ENCODE data around the gene BMP8A. TPM values are rescaled to one million over a fixed set of nuclear protein-coding genes. Genes with fewer than 3 reads are reported as not detected.
"Not testable (repeated sequence)": the region's sequence is repeated elsewhere in the genome, so short reads cannot be mapped to it uniquely, and the experiment has no call there.

The BMP8A gene
- total RNA-seq, 1 experiment from 2014 or later, result 0.11 TPM

GRCh38 chr1:39508857-39509305 lies 17.4 kb downstream of the BMP8A start:
- DNase-seq (no peak), ATAC-seq (0 out of 2 replicates have a peak, but pooled peaks have one; percentile 23)
- no peak overlapping the region for H3K4me3 ChIP-seq (ENCODE audit: low read length)
- no peaks in the 10 kb centered on the region for H3K4me1 ChIP-seq (ENCODE audit: insufficient read depth, low read length)
- TF ChIP-seq EZH2phosphoT487 (IDR thresholded peaks at IDR 0.05; ENCODE audit: borderline replicate concordance, low read length), result no peak
- TF ChIP-seq, protein P1, sequence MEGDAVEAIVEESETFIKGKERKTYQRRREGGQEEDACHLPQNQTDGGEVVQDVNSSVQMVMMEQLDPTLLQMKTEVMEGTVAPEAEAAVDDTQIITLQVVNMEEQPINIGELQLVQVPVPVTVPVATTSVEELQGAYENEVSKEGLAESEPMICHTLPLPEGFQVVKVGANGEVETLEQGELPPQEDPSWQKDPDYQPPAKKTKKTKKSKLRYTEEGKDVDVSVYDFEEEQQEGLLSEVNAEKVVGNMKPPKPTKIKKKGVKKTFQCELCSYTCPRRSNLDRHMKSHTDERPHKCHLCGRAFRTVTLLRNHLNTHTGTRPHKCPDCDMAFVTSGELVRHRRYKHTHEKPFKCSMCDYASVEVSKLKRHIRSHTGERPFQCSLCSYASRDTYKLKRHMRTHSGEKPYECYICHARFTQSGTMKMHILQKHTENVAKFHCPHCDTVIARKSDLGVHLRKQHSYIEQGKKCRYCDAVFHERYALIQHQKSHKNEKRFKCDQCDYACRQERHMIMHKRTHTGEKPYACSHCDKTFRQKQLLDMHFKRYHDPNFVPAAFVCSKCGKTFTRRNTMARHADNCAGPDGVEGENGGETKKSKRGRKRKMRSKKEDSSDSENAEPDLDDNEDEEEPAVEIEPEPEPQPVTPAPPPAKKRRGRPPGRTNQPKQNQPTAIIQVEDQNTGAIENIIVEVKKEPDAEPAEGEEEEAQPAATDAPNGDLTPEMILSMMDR (conservative IDR thresholded peaks at IDR 0.05; ENCODE audit: low read depth, low read length), result no peak
- TF ChIP-seq EZH2 (IDR thresholded peaks at IDR 0.05; ENCODE audit: low read length, unreplicated experiment), result no peak
- CTCF ChIA-PET, result no interaction called here
- H3K27me3 ChIP-seq (ENCODE audit: low read length), result no peaks in the 10 kb centered on the region
- no TSS peak for BruUV-seq (replicated peaks)
- intact Hi-C loops (cut with micrococcal nuclease), result no loop called here
- H3K9ac ChIP-seq (ENCODE audit: low read length), result no peak overlapping the region
- H4K20me1 ChIP-seq (ENCODE audit: low read length), result no peaks in the 10 kb centered on the region
- POLR2A ChIA-PET (ENCODE audit: unreplicated experiment), result no interaction called here
- no peak overlapping the region for H3K4me2 ChIP-seq (ENCODE audit: low read length)
- H3F3A ChIP-seq (ENCODE audit: low read length, unreplicated experiment), result no peaks in the 10 kb centered on the region
- no peaks in the 10 kb centered on the region for H3K79me2 ChIP-seq (ENCODE audit: low read length)
- no peaks in the 10 kb centered on the region for H3K9me2 ChIP-seq (replicated peaks; ENCODE audit: low read length)
- H2AFZ ChIP-seq (ENCODE audit: low read length), result no peak overlapping the region
- no peak overlapping the region for H3K27ac ChIP-seq (ENCODE audit: low read length)
- H3K36me3 ChIP-seq (ENCODE audit: low read depth, low read length), result no peaks in the 10 kb centered on the region
- H3K9me3 ChIP-seq (ENCODE audit: low read length), result no peaks in the 10 kb centered on the region

DNA sequence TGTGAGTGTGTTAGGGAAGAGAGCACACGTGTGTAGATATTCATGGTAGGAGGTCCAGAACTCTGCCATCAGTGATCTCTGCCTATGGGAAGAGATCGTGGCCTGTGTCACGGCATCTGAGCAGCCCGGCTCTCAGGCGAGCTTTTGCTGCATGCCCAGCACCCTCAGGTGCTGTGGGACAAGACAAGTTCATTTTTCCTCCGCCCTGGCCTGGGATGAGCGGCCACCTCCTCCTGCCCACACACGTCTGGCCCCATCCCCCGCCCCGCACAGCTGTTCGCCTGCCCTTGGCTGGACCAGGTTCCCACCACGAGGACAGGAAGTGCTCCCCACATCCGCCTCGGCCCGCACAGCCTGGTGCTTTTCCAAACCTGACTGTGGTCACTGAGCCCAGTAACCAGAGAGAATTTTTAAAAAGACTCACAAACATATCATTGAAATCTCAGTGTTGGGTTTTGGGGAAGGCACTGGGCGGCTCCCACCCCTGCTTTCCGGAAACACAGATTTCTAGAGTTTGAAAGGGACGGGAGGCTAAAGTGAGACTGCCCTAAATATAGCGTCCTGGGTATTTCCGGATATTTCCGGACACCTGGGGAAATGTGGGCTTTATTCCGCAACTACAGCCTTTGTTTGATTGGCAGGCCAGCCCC lies 18.0 kb downstream of the BMP8A start:
- no peaks in the 10 kb centered on the region for H3K9me2 ChIP-seq (replicated peaks; ENCODE audit: low read length)
- DNase-seq, result no peak
- no peak overlapping the region for H3K4me3 ChIP-seq (ENCODE audit: low read length)
- no peaks in the 10 kb centered on the region for H3K36me3 ChIP-seq (ENCODE audit: low read depth, low read length)
- no peak overlapping the region for H3K4me2 ChIP-seq (ENCODE audit: low read length)
- H3K4me1 ChIP-seq (ENCODE audit: insufficient read depth, low read length), result no peaks in the 10 kb centered on the region
- H3K9me3 ChIP-seq (ENCODE audit: low read length), result no peaks in the 10 kb centered on the region
- H3K9ac ChIP-seq (ENCODE audit: low read length), result no peak overlapping the region
- intact Hi-C loops (cut with micrococcal nuclease), result no loop called here
- POLR2A ChIA-PET (ENCODE audit: unreplicated experiment), result no interaction called here
- no peak overlapping the region for H3K27ac ChIP-seq (ENCODE audit: low read length)
- no peak overlapping the region for H2AFZ ChIP-seq (ENCODE audit: low read length)
- H4K20me1 ChIP-seq (ENCODE audit: low read length), result no peaks in the 10 kb centered on the region
- no peak for ATAC-seq
- CTCF ChIA-PET, result no interaction called here
- BruUV-seq (replicated peaks), result no TSS peak
- TF ChIP-seq, protein P1 (conservative IDR thresholded peaks at IDR 0.05; ENCODE audit: low read depth, low read length), result no peak
- TF ChIP-seq EZH2phosphoT487 (IDR thresholded peaks at IDR 0.05; ENCODE audit: borderline replicate concordance, low read length) (no peak), EZH2 (IDR thresholded peaks at IDR 0.05; ENCODE audit: low read length, unreplicated experiment) (no peak)
- no peaks in the 10 kb centered on the region for H3K27me3 ChIP-seq (ENCODE audit: low read length)
- H3F3A ChIP-seq (ENCODE audit: low read length, unreplicated experiment), result no peaks in the 10 kb centered on the region
- H3K79me2 ChIP-seq (ENCODE audit: low read length), result no peaks in the 10 kb centered on the region

- ATAC-seq; H3K36me3 ChIP-seq (ENCODE audit: low read depth, low read length); H3K4me3 ChIP-seq (ENCODE audit: low read length); H3K4me1 ChIP-seq (ENCODE audit: insufficient read depth, low read length); H4K20me1 ChIP-seq (ENCODE audit: low read length); H3K27me3 ChIP-seq (ENCODE audit: low read length); BruUV-seq (replicated peaks); intact Hi-C loops (cut with micrococcal nuclease); H3K27ac ChIP-seq (ENCODE audit: low read length); H3K79me2 ChIP-seq (ENCODE audit: low read length); H3K9me2 ChIP-seq (replicated peaks; ENCODE audit: low read length); POLR2A ChIA-PET (ENCODE audit: unreplicated experiment); H3K9ac ChIP-seq (ENCODE audit: low read length); H3K4me2 ChIP-seq (ENCODE audit: low read length); CTCF ChIA-PET; H2AFZ ChIP-seq (ENCODE audit: low read length); DNase-seq; H3F3A ChIP-seq (ENCODE audit: low read length, unreplicated experiment); H3K9me3 ChIP-seq (ENCODE audit: low read length): not testable (repeated sequence)
Measured at GRCh38 chr1:39510570-39511186, 19.2 kb downstream of the BMP8A start.

- H3K79me2 ChIP-seq (ENCODE audit: low read length); ATAC-seq; POLR2A ChIA-PET (ENCODE audit: unreplicated experiment); H3K4me1 ChIP-seq (ENCODE audit: insufficient read depth, low read length); H3K9me3 ChIP-seq (ENCODE audit: low read length); H3K9ac ChIP-seq (ENCODE audit: low read length); H3K9me2 ChIP-seq (replicated peaks; ENCODE audit: low read length); H3F3A ChIP-seq (ENCODE audit: low read length, unreplicated experiment); H3K36me3 ChIP-seq (ENCODE audit: low read depth, low read length); CTCF ChIA-PET; H2AFZ ChIP-seq (ENCODE audit: low read length); H3K4me3 ChIP-seq (ENCODE audit: low read length); H3K27ac ChIP-seq (ENCODE audit: low read length); BruUV-seq (replicated peaks); H3K4me2 ChIP-seq (ENCODE audit: low read length); H4K20me1 ChIP-seq (ENCODE audit: low read length); H3K27me3 ChIP-seq (ENCODE audit: low read length); DNase-seq; intact Hi-C loops (cut with micrococcal nuclease): not testable (repeated sequence)
Measured at GRCh38 chr1:39511477-39511876, 20.0 kb downstream of the BMP8A start.

DNA sequence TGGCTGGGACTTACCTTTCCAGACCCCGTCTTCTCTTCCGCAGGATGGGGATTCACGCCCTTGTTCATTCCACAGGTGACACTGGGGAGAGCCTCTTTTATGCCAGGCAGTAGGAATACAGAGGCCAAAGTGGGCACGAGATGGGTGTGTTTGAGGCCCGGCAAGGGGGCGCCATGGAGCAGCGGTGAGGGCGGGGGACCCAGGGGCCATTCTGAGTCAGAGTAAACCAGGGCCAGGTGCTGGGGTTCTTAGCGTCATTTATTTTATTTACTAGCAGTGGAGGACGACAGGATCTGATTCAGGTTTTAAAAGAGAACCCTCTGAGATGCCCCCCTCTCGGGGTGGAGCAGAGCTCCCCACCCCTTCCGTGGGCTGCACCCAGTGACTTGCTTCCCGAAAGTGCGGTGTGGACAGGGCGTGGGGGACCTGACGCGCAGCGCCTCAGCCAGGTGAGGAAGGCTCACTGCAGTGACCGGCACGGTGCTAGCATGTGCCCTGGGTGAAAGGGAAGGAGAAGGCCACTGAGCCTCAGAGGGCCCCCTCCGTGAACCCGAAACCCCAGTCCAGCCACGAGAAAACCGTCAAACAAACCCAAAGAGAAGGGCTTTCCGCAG lies 20.9 kb downstream of the BMP8A start:
- H3K9ac ChIP-seq (ENCODE audit: low read length); H3K9me3 ChIP-seq (ENCODE audit: low read length); intact Hi-C loops (cut with micrococcal nuclease); H3K4me1 ChIP-seq (ENCODE audit: insufficient read depth, low read length); H3K4me3 ChIP-seq (ENCODE audit: low read length); H3K36me3 ChIP-seq (ENCODE audit: low read depth, low read length); CTCF ChIA-PET; DNase-seq; H3K27me3 ChIP-seq (ENCODE audit: low read length); H2AFZ ChIP-seq (ENCODE audit: low read length); H3F3A ChIP-seq (ENCODE audit: low read length, unreplicated experiment); H3K27ac ChIP-seq (ENCODE audit: low read length); POLR2A ChIA-PET (ENCODE audit: unreplicated experiment); H3K79me2 ChIP-seq (ENCODE audit: low read length); H4K20me1 ChIP-seq (ENCODE audit: low read length); H3K9me2 ChIP-seq (replicated peaks; ENCODE audit: low read length); H3K4me2 ChIP-seq (ENCODE audit: low read length); BruUV-seq (replicated peaks): not testable (repeated sequence)
- peak; percentile 16; the same call in 1 of the 2 replicates for ATAC-seq

Data from PC-3 (cell line).